ENCODE results near the gene EPSTI1.
"Not testable (repeated sequence)": the region's sequence is repeated elsewhere in the genome, so short reads cannot be mapped to it uniquely, and the experiment has no call there.

EPSTI1 gene

GRCh38 chr13:42865768-42866102 lies 126.3 kb downstream of the EPSTI1 start:
- DNase-seq, result peak; percentile 76
- peaks cover 7% of the 10 kb centered on the region for H3K4me1 ChIP-seq
- no peaks in the 10 kb centered on the region for H3K27me3 ChIP-seq
- H3K36me3 ChIP-seq, result no peaks in the 10 kb centered on the region
- peak overlapping the region; percentile 48 for H3K4me3 ChIP-seq (ENCODE audit: low read depth, low read length)
- H3K9me3 ChIP-seq, result no peaks in the 10 kb centered on the region
- TF ChIP-seq CTCF (IDR thresholded peaks at IDR 0.05; ENCODE audit: low read depth, low read length), result no peak

- H3K9me3 ChIP-seq, result no peaks in the 10 kb centered on the region
- H3K4me1 ChIP-seq, result peaks cover 11% of the 10 kb centered on the region
- TF ChIP-seq CTCF (IDR thresholded peaks at IDR 0.05; ENCODE audit: low read depth, low read length), result no peak
- DNase-seq, result peak; percentile 30
- peak overlapping the region; percentile 48 for H3K4me3 ChIP-seq (ENCODE audit: low read depth, low read length)
- H3K36me3 ChIP-seq, result no peaks in the 10 kb centered on the region
- H3K27me3 ChIP-seq, result no peaks in the 10 kb centered on the region
These were observed 126.9 kb downstream of the EPSTI1 start for GRCh38 chr13:42864952-42865767.

GRCh38 chr13:42862370-42862769 lies 129.7 kb downstream of the EPSTI1 start:
- not testable (repeated sequence) for DNase-seq; H3K4me3 ChIP-seq (ENCODE audit: low read depth, low read length); H3K36me3 ChIP-seq; H3K27me3 ChIP-seq; H3K9me3 ChIP-seq
- peaks cover 17% of the 10 kb centered on the region for H3K4me1 ChIP-seq

GRCh38 chr13:42860485-42860884 lies 131.6 kb downstream of the EPSTI1 start:
- no peak overlapping the region for H3K4me3 ChIP-seq (ENCODE audit: low read depth, low read length)
- TF ChIP-seq CTCF (IDR thresholded peaks at IDR 0.05; ENCODE audit: low read depth, low read length), result no peak
- no peak for DNase-seq
- no peaks in the 10 kb centered on the region for H3K9me3 ChIP-seq
- H3K36me3 ChIP-seq, result no peaks in the 10 kb centered on the region
- H3K4me1 ChIP-seq, result peaks cover 10% of the 10 kb centered on the region
- no peaks in the 10 kb centered on the region for H3K27me3 ChIP-seq

GRCh38 chr13:42859760-42860159 lies 132.3 kb downstream of the EPSTI1 start:
- no peak for DNase-seq
- H3K9me3 ChIP-seq, result no peaks in the 10 kb centered on the region
- TF ChIP-seq CTCF (IDR thresholded peaks at IDR 0.05; ENCODE audit: low read depth, low read length), result no peak

GRCh38 chr13:42855410-42855809 lies 136.6 kb downstream of the EPSTI1 start:
- H3K27me3 ChIP-seq, result no peaks in the 10 kb centered on the region
- no peaks in the 10 kb centered on the region for H3K9me3 ChIP-seq
- H3K4me3 ChIP-seq (ENCODE audit: low read depth, low read length), result no peak overlapping the region
- no peak for DNase-seq
- TF ChIP-seq CTCF (IDR thresholded peaks at IDR 0.05; ENCODE audit: low read depth, low read length), result no peak
- peaks cover 9% of the 10 kb centered on the region for H3K4me1 ChIP-seq
- no peaks in the 10 kb centered on the region for H3K36me3 ChIP-seq

More at GRCh38 chr13:42859760-42860159, 132.3 kb downstream of the EPSTI1 start:
- no peaks in the 10 kb centered on the region for H3K36me3 ChIP-seq
- H3K4me3 ChIP-seq (ENCODE audit: low read depth, low read length), result no peak overlapping the region
- peaks cover 10% of the 10 kb centered on the region for H3K4me1 ChIP-seq
- no peaks in the 10 kb centered on the region for H3K27me3 ChIP-seq
